H1 (cell line): ENCODE results near the gene TAGLN2. TPM values are rescaled to one million over a fixed set of nuclear protein-coding genes. Genes with fewer than 3 reads are reported as not detected.

Experiments used
- ASH2L ChIP-seq: fragments of 200-600, 300-600 bp; sonication (generic); IDR thresholded peaks from one replicate; pipeline ENCODE4 v1.7.1; 2017; ENCODE audit warnings: low read length
- BCL11A ChIP-seq, 2 experiments: IDR thresholded peaks; one replicate each; pipeline ENCODE4 v1.6.1; 2011; ENCODE audit warnings: low read depth in 2 of 2, low read length in 2 of 2, mild to moderate bottlenecking in 2 of 2
- CEBPB ChIP-seq: IDR thresholded peaks from 2 replicates; pipeline ENCODE4 v1.6.1; 2012; ENCODE audit warnings: low read depth, low read length
- E2F6 ChIP-seq: IDR thresholded peaks from 2 replicates; pipeline ENCODE4 v1.6.1; 2012; ENCODE audit warnings: inconsistent platforms
- EP300 ChIP-seq, 2 experiments: IDR thresholded peaks; 1 replicate in 1 of 2; 2 replicates in 1 of 2; pipeline ENCODE4 v1.6.1; 2011 to 2012; ENCODE audit warnings: low read depth in 2 of 2, low read length in 2 of 2, mild to moderate bottlenecking in 2 of 2, borderline replicate concordance in 1 of 2, inconsistent platforms in 1 of 2, moderate library complexity in 1 of 2
- FOSL1 ChIP-seq: IDR thresholded peaks from 2 replicates; pipeline ENCODE4 v1.6.1; 2011; ENCODE audit warnings: mild to moderate bottlenecking, low read depth, low read length, moderate library complexity; ENCODE audit not compliant: insufficient read depth
- HDAC6 ChIP-seq: IDR thresholded peaks from one replicate; pipeline ENCODE4 v1.7.1; 2012; ENCODE audit warnings: low read depth, mild to moderate bottlenecking, inconsistent platforms, low read length, moderate library complexity
- JUND ChIP-seq: IDR thresholded peaks from 2 replicates; pipeline ENCODE4 v1.6.1; 2011; ENCODE audit warnings: mild to moderate bottlenecking, improper control_type of control experiment, low read length
- KDM4A ChIP-seq: IDR thresholded peaks from one replicate; pipeline ENCODE4 v1.7.1; 2012; ENCODE audit warnings: low read depth, mild to moderate bottlenecking, moderate library complexity, low read length, inconsistent platforms; ENCODE audit not compliant: severe bottlenecking
- NRF1 ChIP-seq: IDR thresholded peaks from 2 replicates; pipeline ENCODE4 v1.6.1; 2011; ENCODE audit warnings: mild to moderate bottlenecking, low read depth, low read length, improper control_type of control experiment
- PHF8 ChIP-seq: fragments of 200-600 bp; sonication (generic); conservative IDR thresholded peaks from 2 replicates; pipeline ENCODE4 v1.7.1; 2012; ENCODE audit warnings: low read depth, mild to moderate bottlenecking, inconsistent platforms, low read length, moderate library complexity
- POLR2A ChIP-seq, 2 experiments: IDR thresholded peaks; 1 replicate in 1 of 2; 2 replicates in 1 of 2; pipeline ENCODE4 v1.6.1; 2011; ENCODE audit warnings: low read depth in 2 of 2, low read length in 2 of 2, mild to moderate bottlenecking in 2 of 2; ENCODE audit errors: control extremely low read depth in 1 of 2
- POLR2AphosphoS5 ChIP-seq: IDR thresholded peaks from 2 replicates; pipeline ENCODE4 v1.6.1; 2011; ENCODE audit warnings: low read depth, low read length
- POU5F1 ChIP-seq: IDR thresholded peaks from 2 replicates; pipeline ENCODE4 v1.6.1; 2011; ENCODE audit warnings: low read depth, mild to moderate bottlenecking, low read length, moderate library complexity
- RNF2 ChIP-seq: fragments of 200-900, 300-1000 bp; sonication (generic); IDR thresholded peaks from 2 replicates; pipeline ENCODE4 v1.7.1; 2016; ENCODE audit warnings: borderline replicate concordance, low read depth, mild to moderate bottlenecking, antibody characterized with exemption, low read length; ENCODE audit not compliant: poor library complexity, severe bottlenecking; ENCODE audit errors: missing control alignments
- RXRA ChIP-seq: IDR thresholded peaks from 2 replicates; pipeline ENCODE4 v1.6.1; 2011; ENCODE audit warnings: low read depth, mild to moderate bottlenecking, low read length, moderate library complexity; ENCODE audit not compliant: insufficient read depth
- SIX5 ChIP-seq: IDR thresholded peaks from 2 replicates; pipeline ENCODE4 v1.6.1; 2011; ENCODE audit warnings: mild to moderate bottlenecking, low read depth, low read length
- SP1 ChIP-seq: IDR thresholded peaks from 2 replicates; pipeline ENCODE4 v1.6.1; 2011; ENCODE audit warnings: low read depth, low read length
- TAF1 ChIP-seq: IDR thresholded peaks from 2 replicates; pipeline ENCODE4 v1.6.1; 2011; ENCODE audit warnings: mild to moderate bottlenecking, low read depth, low read length
- TAF7 ChIP-seq: optimal IDR thresholded peaks from 2 replicates; pipeline ENCODE3; 2011; ENCODE audit warnings: low read depth, mild to moderate bottlenecking, inconsistent platforms, low read length, moderate library complexity, borderline replicate concordance
- TBP ChIP-seq: IDR thresholded peaks from 2 replicates; pipeline ENCODE4 v1.6.1; 2011; ENCODE audit warnings: low read depth, low read length, improper control_type of control experiment
- TCF12 ChIP-seq: IDR thresholded peaks from 2 replicates; pipeline ENCODE4 v1.6.1; 2011; ENCODE audit warnings: low read depth, mild to moderate bottlenecking, low read length
- TEAD4 ChIP-seq: IDR thresholded peaks from 2 replicates; pipeline ENCODE4 v1.6.1; 2012; ENCODE audit warnings: low read depth, low read length, inconsistent platforms, mixed read lengths
- ZNF274 ChIP-seq: IDR thresholded peaks from 2 replicates; pipeline ENCODE4 v1.7.0; 2012; ENCODE audit warnings: low read length, borderline replicate concordance; ENCODE audit errors: extremely low read depth
- polyA plus RNA-seq, 7 experiments: library from polyadenylated mRNA; depleted of rRNA in 3 of 7; stranded (reverse) in 5 of 7; unstranded in 2 of 7; fragments of >200 nt in 5 of 7; fragments of 200-250 nt in 2 of 7; gene quantifications; 1 replicate in 5 of 7; 2 replicates in 1 of 7; 4 replicates in 1 of 7; pipeline versions ENCODE4 v1.2.1 to v1.2.3, GENCODE V29; 2011 to 2013; ENCODE audit warnings: missing spikeins in 2 of 7, mixed read lengths in 2 of 7
- total RNA-seq: library from RNA; stranded (reverse); fragmentation: NEBNext Ultra II Directional; extraction: Animal tissue kit (Norgen Biotek cat#: 25700); gene quantifications from 2 replicates; pipeline ENCODE4 v1.2.1, GENCODE V29; 2021

Gene TAGLN2
- total and polyA plus RNA-seq, 2 of the 8 experiments (the other 6 are each of a cell fraction or from before 2014, with no cell fraction given) = 93.0 to 114 TPM

- 0 out of 2 replicates have a peak, but pooled peaks have one; percentile 26 for TF ChIP-seq SP1
- no peak for TF ChIP-seq HDAC6
- TF ChIP-seq E2F6 = peak; percentile 99
- peak; percentile 88 for TF ChIP-seq TAF1
- no peak for TF ChIP-seq FOSL1
- peak; percentile 79; the same call in 1 of the 2 replicates for TF ChIP-seq POLR2AphosphoS5
- TF ChIP-seq POLR2A (IDR thresholded peaks at IDR 0.05; ENCODE audit: control extremely low read depth in 1 of 2, low read depth in 2 of 2, low read length in 2 of 2) = peak in 1 of 2 experiments; percentile 74; a peak in 2 of 3 replicates
- TF ChIP-seq BCL11A (IDR thresholded peaks at IDR 0.05; ENCODE audit: low read depth in 2 of 2, low read length in 2 of 2) = no peak
- TF ChIP-seq EP300 (IDR thresholded peaks at IDR 0.05; ENCODE audit: borderline replicate concordance in 1 of 2, low read depth in 2 of 2, low read length in 2 of 2) = no peak
- peak; percentile 76; the same call in 1 of the 2 replicates for TF ChIP-seq JUND
- TF ChIP-seq TAF7 = peak; percentile 57
- TF ChIP-seq PHF8 = peak; percentile 51; the same call in 1 of the 2 replicates
- no peak for TF ChIP-seq POU5F1
- TF ChIP-seq ASH2L = no peak
- peak; percentile 86 for TF ChIP-seq KDM4A
- no peak for TF ChIP-seq SIX5
- TF ChIP-seq RNF2 = no peak
- no peak for TF ChIP-seq NRF1
- TF ChIP-seq TEAD4 = 0 out of 2 replicates have a peak, but pooled peaks have one; percentile 5
- peak; percentile 81 for TF ChIP-seq TBP
- TF ChIP-seq ZNF274 = no peak
- TF ChIP-seq RXRA = no peak
- no peak for TF ChIP-seq CEBPB
- TF ChIP-seq TCF12 = no peak
Measured at GRCh38 chr1:159924791-159925718, at the start of gene TAGLN2 (continued).
